GM06990 (cell line): ENCODE data around the gene RASSF1.
A peak's percentile ranks its signal among the peaks of the same experiment; 100 is the strongest.

Source experiments
- DNase-seq: peaks from one replicate; pipeline ENCODE4 v3.0.0-alpha.2; 2011; ENCODE audit not compliant: insufficient read length; ENCODE audit errors: extremely low read depth
- H3K27me3 ChIP-seq: replicated peaks from 2 replicates; pipeline ENCODE4 v1.6.0; 2011; ENCODE audit warnings: low read length; ENCODE audit not compliant: control insufficient read depth, insufficient read depth
- H3K36me3 ChIP-seq: 2 replicates; pipeline ENCODE4 v1.5.1; 2011; ENCODE audit warnings: low read length; ENCODE audit not compliant: control insufficient read depth, insufficient read depth
- H3K4me3 ChIP-seq: replicated peaks from 2 replicates; pipeline ENCODE4 v1.5.1; 2011; ENCODE audit warnings: low read depth, mild to moderate bottlenecking, control low read depth, low read length
- CTCF ChIP-seq: IDR thresholded peaks from 2 replicates; pipeline ENCODE4 v1.5.1; 2011; ENCODE audit warnings: low read length, control low read depth, mild to moderate bottlenecking, inconsistent platforms; ENCODE audit not compliant: insufficient read depth, poor library complexity, severe bottlenecking

Gene RASSF1

GRCh38 chr3:50303013-50303815, 37.4 kb downstream of the RASSF1 start, which contains the start of gene HYAL1:
TSS of gene HYAL1 (minus strand) at chr3:50303574. CDS start at chr3:50302956, 618 bp downstream.
- no peaks in the 10 kb centered on the region for H3K36me3 ChIP-seq
- H3K4me3 ChIP-seq, result no peak within 1 kb of the TSS
- no peak for TF ChIP-seq CTCF
- H3K27me3 ChIP-seq, result no peaks in the 10 kb centered on the region
- DNase-seq, result no peak

GRCh38 chr3:50302095-50303012, 38.3 kb downstream of the RASSF1 start:
- Histone ChIP-seq H3K36me3 (no peaks in the 10 kb centered on the region), H3K27me3 (no peaks in the 10 kb centered on the region), H3K4me3 (no peak overlapping the region)
- TF ChIP-seq CTCF, result no peak
- no peak for DNase-seq

GRCh38 chr3:50300681-50301254, 39.9 kb downstream of the RASSF1 start:
- DNase-seq, result no peak
- H3K36me3 ChIP-seq, result no peaks in the 10 kb centered on the region
- TF ChIP-seq CTCF, result no peak
- no peak overlapping the region for H3K4me3 ChIP-seq
- no peaks in the 10 kb centered on the region for H3K27me3 ChIP-seq

- Histone ChIP-seq H3K4me3 (peak overlapping the region; percentile 63), H3K27me3 (no peaks in the 10 kb centered on the region), H3K36me3 (no peaks in the 10 kb centered on the region)
- DNase-seq, result no peak
- no peak for TF ChIP-seq CTCF
These were observed 40.5 kb downstream of the RASSF1 start for GRCh38 chr3:50299929-50300680.

GRCh38 chr3:50299638-50299928, 41.1 kb downstream of the RASSF1 start:
- no peak for TF ChIP-seq CTCF
- peak overlapping the region; percentile 63 for H3K4me3 ChIP-seq
- no peak for DNase-seq

More at GRCh38 chr3:50299638-50299928, 41.1 kb downstream of the RASSF1 start:
- H3K36me3 ChIP-seq, result no peaks in the 10 kb centered on the region
- H3K27me3 ChIP-seq, result no peaks in the 10 kb centered on the region
